ENCODE data around the gene UBR2. TPM values are rescaled to one million over a fixed set of nuclear protein-coding genes. Genes with fewer than 3 reads are reported as not detected.

The UBR2 gene
- total and polyA plus RNA-seq, 9 donors = 10.2 to 29.2 (median 23.7) TPM

- WGBS, 3 donors = 77 to 81% (median 80%) methylated on average over 5 of the region's 5 CpGs
- Histone ChIP-seq H3K4me1 (ENCODE audit: insufficient read depth) (no peaks in the 10 kb centered on the region), H3K27ac (no peak overlapping the region), H3K9me3 (no peaks in the 10 kb centered on the region), H3K27me3 (no peaks in the 10 kb centered on the region), H3K36me3 (no peaks in the 10 kb centered on the region), H3K4me3 (no peak overlapping the region)
- TF ChIP-seq POLR2A (IDR thresholded peaks at IDR 0.05) = no peak
- no peak for TF ChIP-seq CTCF (IDR thresholded peaks at IDR 0.05)
- TF ChIP-seq EP300 (IDR thresholded peaks at IDR 0.05) = no peak
- no peak for DNase-seq
- intact Hi-C loops (cut with DNase I) = loop anchor here in 3 of 4 donors (5.0 to 10.0 kb wide), 4 partner anchors 79 to 316 kb away; partner anchors contain the start of genes MRPS10 (in 1 of the 3) and TRERF1 (in 1 of the 3)
Measured at GRCh38 chr6:42533794-42534193, 30.0 kb upstream of the UBR2 start.

GRCh38 chr6:42537536-42537935, 26.3 kb upstream of the UBR2 start:
- Histone ChIP-seq H3K9me3 (no peaks in the 10 kb centered on the region), H3K27me3 (no peaks in the 10 kb centered on the region), H3K4me1 (ENCODE audit: insufficient read depth) (no peaks in the 10 kb centered on the region), H3K4me3 (no peak overlapping the region), H3K36me3 (no peaks in the 10 kb centered on the region), H3K27ac (no peak overlapping the region)
- WGBS, 3 donors = 92 to 100% (median 100%) methylated on average over 1 of the region's 1 CpG
- no peak for TF ChIP-seq EP300 (IDR thresholded peaks at IDR 0.05)
- DNase-seq = no peak
- intact Hi-C loops (cut with DNase I) = loop anchor here in 3 of 4 donors (10.0 kb wide), 3 partner anchors 83 to 283 kb away; partner anchors contain the start of gene TRERF1 (in 1 of the 3)

- Histone ChIP-seq H3K27me3 (no peaks in the 10 kb centered on the region), H3K27ac (no peak overlapping the region), H3K4me1 (ENCODE audit: insufficient read depth) (no peaks in the 10 kb centered on the region), H3K36me3 (no peaks in the 10 kb centered on the region), H3K9me3 (no peaks in the 10 kb centered on the region), H3K4me3 (no peak overlapping the region)
- WGBS, 3 donors = 96 to 98% (median 97%) methylated on average over 1 of the region's 1 CpG
- intact Hi-C loops (cut with DNase I) = loop anchor here in 3 of 4 donors (10.0 kb wide), 3 partner anchors 84 to 284 kb away; partner anchors contain the start of gene TRERF1 (in 1 of the 3)
- no peak for TF ChIP-seq EP300 (IDR thresholded peaks at IDR 0.05)
- DNase-seq = no peak
Measured at GRCh38 chr6:42539135-42539534, 24.7 kb upstream of the UBR2 start.

GRCh38 chr6:42545226-42545773, 18.5 kb upstream of the UBR2 start:
- no peak for DNase-seq
- intact Hi-C loops (cut with DNase I) = loop anchor here in 3 of 4 donors (5.0 to 10.0 kb wide), 2 partner anchors 93 to 470 kb away; partner anchors contain the start of gene TRERF1 (in 1 of the 3)
- no peaks in the 10 kb centered on the region for H3K27me3 ChIP-seq
- H3K36me3 ChIP-seq = no peaks in the 10 kb centered on the region
- no peak overlapping the region for H3K4me3 ChIP-seq
- H3K4me1 ChIP-seq (ENCODE audit: insufficient read depth) = peaks cover 2% of the 10 kb centered on the region
- H3K27ac ChIP-seq = no peak overlapping the region
- H3K9me3 ChIP-seq = no peaks in the 10 kb centered on the region
- WGBS, 3 donors = 93 to 96% (median 95%) methylated on average over 7 of the region's 7 CpGs
- TF ChIP-seq CTCF (IDR thresholded peaks at IDR 0.05) = no peak
- no peak for TF ChIP-seq EP300 (IDR thresholded peaks at IDR 0.05)
- TF ChIP-seq POLR2A (IDR thresholded peaks at IDR 0.05) = no peak

- Histone ChIP-seq H3K9me3 (no peaks in the 10 kb centered on the region), H3K4me3 (peak overlapping the region; percentile 31), H3K27ac (no peak overlapping the region), H3K36me3 (no peaks in the 10 kb centered on the region), H3K27me3 (no peaks in the 10 kb centered on the region), H3K4me1 (ENCODE audit: insufficient read depth) (peaks cover 2% of the 10 kb centered on the region)
- intact Hi-C loops (cut with DNase I) = loop anchor here in 3 of 4 donors (5.0 to 10.0 kb wide), 2 partner anchors 95 to 473 kb away; partner anchors contain the start of gene TRERF1 (in 1 of the 3)
- WGBS, 3 donors = 3 to 4% (median 3%) methylated on average over 22 to 27 of the region's 27 CpGs
- DNase-seq = peak; percentile 74 to 89 (median 81)
- TF ChIP-seq EP300 (IDR thresholded peaks at IDR 0.05) = no peak
- peak; percentile 17 for TF ChIP-seq POLR2A (IDR thresholded peaks at IDR 0.05)
- peak; percentile 84 to 91 (median 89) for TF ChIP-seq CTCF (IDR thresholded peaks at IDR 0.05)
Measured at GRCh38 chr6:42547407-42548329, 16.2 kb upstream of the UBR2 start.

Data from ovary (tissue), 9 donors.